Measurements from ENCODE around the gene COPRS.

COPRS gene

GRCh38 chr17:31806921-31807320 is 52.1 kb downstream of the COPRS start:
- no peak for DNase-seq

GRCh38 chr17:31803494-31804213 is 55.4 kb downstream of the COPRS start:
- no peak for DNase-seq

GRCh38 chr17:31802502-31802901 is 56.5 kb downstream of the COPRS start:
- peak; percentile 35 for DNase-seq
